ENCODE results near the gene KMT2D. TPM values are rescaled to one million over a fixed set of nuclear protein-coding genes. Genes with fewer than 3 reads are reported as not detected.
A peak's percentile ranks its signal among the peaks of the same experiment; 100 is the strongest.
"Not testable (repeated sequence)": the region's sequence is repeated elsewhere in the genome, so short reads cannot be mapped to it uniquely, and the experiment has no call there.

Gene KMT2D
- polyA plus RNA-seq, 4 donors: 33.9 to 60.7 (median 44.0) TPM

GRCh38 chr12:49088932-49089330 is 28.3 kb upstream of the KMT2D start:
- DNase-seq (ENCODE audit: low read depth in 4 of 4, low spot score in 3 of 4): no peak

GRCh38 chr12:49088150-49088931 is 27.7 kb upstream of the KMT2D start:
- no peak for DNase-seq (ENCODE audit: low read depth in 4 of 4, low spot score in 3 of 4)

GRCh38 chr12:49086116-49086515 is 25.5 kb upstream of the KMT2D start:
- no peak for DNase-seq (ENCODE audit: low read depth in 4 of 4, low spot score in 3 of 4)

GRCh38 chr12:49084438-49084837 is 23.8 kb upstream of the KMT2D start:
- DNase-seq (ENCODE audit: low read depth in 4 of 4, low spot score in 3 of 4): no peak

- no peak for DNase-seq (ENCODE audit: low read depth in 4 of 4, low spot score in 3 of 4)
These were observed 19.2 kb upstream of the KMT2D start for GRCh38 chr12:49079793-49080192.

DNA sequence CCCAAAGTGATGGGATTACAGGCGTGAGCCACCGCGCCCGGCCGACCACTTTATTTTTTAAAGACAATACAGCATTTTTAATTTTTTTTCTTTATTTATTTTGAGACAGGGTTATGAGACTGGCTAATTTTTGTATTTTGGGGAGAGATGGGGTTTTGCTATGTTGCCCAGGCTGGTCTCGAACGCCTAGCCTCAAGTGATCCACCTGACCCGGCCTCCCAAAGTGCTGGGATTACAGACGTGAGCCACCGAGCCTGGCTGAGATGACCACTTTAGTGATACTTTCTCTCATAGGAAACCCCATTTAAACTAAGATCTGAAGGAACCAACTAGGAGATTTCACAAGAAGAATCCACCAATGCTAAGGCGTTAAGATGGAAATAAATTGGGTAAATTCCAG is 10.4 kb upstream of the KMT2D start:
- DNase-seq (ENCODE audit: low read depth in 4 of 4, low spot score in 3 of 4): no peak

DNA sequence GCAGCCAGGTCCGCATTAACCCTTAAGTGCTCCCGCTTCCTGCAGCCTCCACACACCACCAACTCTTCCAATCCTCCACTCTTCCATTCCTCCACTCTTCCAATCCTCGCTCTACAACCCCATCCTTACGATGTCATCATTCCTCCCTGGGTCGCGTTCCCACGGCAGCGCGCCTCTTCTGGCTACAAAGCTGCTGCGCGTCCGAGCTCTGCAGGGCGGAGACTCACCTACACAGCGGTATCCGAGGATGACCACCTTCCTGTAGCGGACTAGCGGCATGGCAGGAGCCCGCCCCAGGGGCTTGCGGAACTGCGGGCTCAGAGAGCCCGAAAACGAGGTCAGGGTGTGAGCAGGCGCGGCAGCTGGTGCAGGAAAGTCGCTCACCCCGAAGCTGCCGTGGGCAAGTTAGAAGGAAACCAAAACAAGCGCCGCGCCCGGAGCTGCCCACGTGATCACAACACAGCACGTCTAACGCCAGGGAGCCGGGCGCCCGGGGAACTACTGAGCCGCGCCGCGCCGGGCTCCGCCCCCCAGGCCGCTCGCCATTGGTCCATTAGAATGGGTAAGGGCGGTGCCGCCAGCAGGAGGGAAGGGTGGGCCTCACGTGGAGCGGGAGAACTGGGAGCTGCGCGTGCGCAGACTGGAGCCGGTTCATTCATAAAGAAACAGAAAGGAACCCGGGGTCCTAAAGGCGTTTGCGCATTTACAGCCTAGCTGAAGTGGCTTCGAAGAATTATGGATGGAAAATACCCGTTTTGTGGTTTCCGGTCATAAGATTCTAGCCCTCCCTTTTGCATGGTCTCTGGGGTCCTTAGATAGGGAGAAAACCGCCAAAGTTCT is 9.1 kb upstream of the KMT2D start, which contains the start of gene RHEBL1:
Gene RHEBL1 (minus strand): TSS at position 473 of the 840 bp plus-strand sequence. CDS start 194 bp downstream, at position 279.
- peak; percentile 89 to 93 (median 90) for DNase-seq (ENCODE audit: low read depth in 4 of 4, low spot score in 3 of 4)

- no peak for DNase-seq (ENCODE audit: low read depth in 4 of 4, low spot score in 3 of 4)
These were observed 8.4 kb upstream of the KMT2D start for GRCh38 chr12:49068879-49069506.

DNA sequence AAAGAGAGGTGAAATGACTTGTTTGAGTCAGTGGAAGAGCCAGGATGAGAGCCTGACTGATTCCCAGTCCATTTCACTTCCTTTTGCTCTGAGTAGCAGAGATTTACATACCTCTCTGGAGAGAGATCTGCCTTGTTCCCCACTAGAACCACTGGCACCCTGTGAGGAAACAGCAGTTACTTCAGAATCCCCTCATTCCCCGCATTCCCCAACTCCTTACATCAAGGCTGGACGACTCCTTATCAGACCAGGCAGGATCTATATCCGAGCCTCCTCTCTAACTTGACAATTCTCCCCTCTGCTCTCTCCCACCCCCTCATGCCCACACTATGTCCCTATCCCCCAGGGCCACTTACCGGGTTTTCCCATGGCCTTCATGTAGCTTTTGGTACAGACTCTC is 5.5 kb upstream of the KMT2D start:
- no peak for DNase-seq (ENCODE audit: low read depth in 4 of 4, low spot score in 3 of 4)

DNA sequence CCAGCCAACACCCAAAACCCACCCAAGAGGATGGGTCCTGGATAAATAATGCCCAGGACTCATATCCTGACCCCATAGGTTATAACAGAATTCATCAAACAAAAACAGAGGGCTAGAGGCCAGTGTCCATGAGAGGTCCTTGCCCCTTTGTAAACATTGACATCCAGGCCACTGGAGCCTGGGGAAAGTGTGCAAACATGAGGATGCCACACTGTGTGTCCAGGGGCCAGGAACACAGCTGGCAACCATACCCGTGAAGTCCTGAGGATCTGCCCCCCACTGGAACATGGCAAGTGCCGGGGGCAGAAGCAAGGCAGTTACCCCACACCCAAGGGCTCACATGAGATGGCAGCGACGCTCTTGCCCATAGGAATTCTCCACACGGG is 4.2 kb upstream of the KMT2D start:
- no peak for DNase-seq (ENCODE audit: low read depth in 4 of 4, low spot score in 3 of 4)

GRCh38 chr12:49061916-49062315 is 1.3 kb upstream of the KMT2D start:
- DNase-seq (ENCODE audit: low read depth in 4 of 4, low spot score in 3 of 4): not testable (repeated sequence)

GRCh38 chr12:49061157-49061650 is 610 bp upstream of the KMT2D start:
- DNase-seq (ENCODE audit: low read depth in 4 of 4, low spot score in 3 of 4): no peak

- DNase-seq (ENCODE audit: low read depth in 4 of 4, low spot score in 3 of 4): no peak
These were observed 1.1 kb downstream of the KMT2D start for GRCh38 chr12:49059299-49060171.

GRCh38 chr12:49059045-49059298 is 1.6 kb downstream of the KMT2D start:
- DNase-seq (ENCODE audit: low read depth in 4 of 4, low spot score in 3 of 4): no peak

- DNase-seq (ENCODE audit: low read depth in 4 of 4, low spot score in 3 of 4): no peak
These were observed 2.1 kb downstream of the KMT2D start for GRCh38 chr12:49058366-49059044.

GRCh38 chr12:49057888-49058287 is 2.7 kb downstream of the KMT2D start:
- no peak for DNase-seq (ENCODE audit: low read depth in 4 of 4, low spot score in 3 of 4)

- no peak for DNase-seq (ENCODE audit: low read depth in 4 of 4, low spot score in 3 of 4)
These were observed 4.4 kb downstream of the KMT2D start for GRCh38 chr12:49055978-49056754.

GRCh38 chr12:49055092-49055491 is 5.5 kb downstream of the KMT2D start:
- DNase-seq (ENCODE audit: low read depth in 4 of 4, low spot score in 3 of 4): no peak

DNA sequence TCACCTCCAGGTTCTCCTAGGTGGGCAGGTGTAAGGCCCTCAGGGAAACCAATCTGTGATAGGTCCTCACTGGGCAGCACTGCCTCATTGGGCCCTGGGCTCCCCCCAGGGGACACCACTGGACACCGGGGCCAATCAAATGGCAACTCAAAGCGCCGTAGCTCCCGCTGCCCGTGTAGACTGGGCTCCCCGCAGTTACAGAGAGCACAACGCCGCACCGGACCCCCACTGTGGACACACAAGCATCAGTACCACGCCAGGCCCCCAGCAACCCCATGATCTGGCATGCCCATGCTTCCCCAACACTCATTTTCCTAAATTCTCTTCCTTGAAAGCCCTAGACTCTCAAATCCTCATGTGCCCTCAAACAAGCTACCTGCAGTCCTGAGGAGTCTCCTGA is 6.1 kb downstream of the KMT2D start:
- DNase-seq (ENCODE audit: low read depth in 4 of 4, low spot score in 3 of 4): no peak

All from left renal pelvis (tissue), 4 donors.